ENCODE results near the gene IRF8.

DNA sequence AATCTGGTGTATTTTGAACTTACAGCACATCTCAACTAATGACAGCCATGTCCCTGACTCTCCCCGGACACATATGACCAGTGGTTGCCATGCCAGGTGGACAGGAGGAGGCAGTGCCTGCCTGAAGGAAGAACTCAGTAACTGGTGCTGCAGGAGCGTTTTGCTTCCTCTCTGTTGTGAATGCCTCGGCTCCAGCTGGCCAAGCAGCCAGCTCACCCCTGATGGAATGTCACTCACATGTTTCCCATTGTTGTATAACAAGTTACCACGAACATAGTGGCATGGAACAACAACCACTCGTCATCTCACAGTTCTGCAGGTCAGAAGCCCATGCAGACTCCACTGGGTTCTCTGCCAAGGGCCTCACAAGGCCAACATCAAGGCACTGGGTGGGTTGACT is 20.1 kb upstream of the IRF8 start:
- TF ChIP-seq, protein P1, sequence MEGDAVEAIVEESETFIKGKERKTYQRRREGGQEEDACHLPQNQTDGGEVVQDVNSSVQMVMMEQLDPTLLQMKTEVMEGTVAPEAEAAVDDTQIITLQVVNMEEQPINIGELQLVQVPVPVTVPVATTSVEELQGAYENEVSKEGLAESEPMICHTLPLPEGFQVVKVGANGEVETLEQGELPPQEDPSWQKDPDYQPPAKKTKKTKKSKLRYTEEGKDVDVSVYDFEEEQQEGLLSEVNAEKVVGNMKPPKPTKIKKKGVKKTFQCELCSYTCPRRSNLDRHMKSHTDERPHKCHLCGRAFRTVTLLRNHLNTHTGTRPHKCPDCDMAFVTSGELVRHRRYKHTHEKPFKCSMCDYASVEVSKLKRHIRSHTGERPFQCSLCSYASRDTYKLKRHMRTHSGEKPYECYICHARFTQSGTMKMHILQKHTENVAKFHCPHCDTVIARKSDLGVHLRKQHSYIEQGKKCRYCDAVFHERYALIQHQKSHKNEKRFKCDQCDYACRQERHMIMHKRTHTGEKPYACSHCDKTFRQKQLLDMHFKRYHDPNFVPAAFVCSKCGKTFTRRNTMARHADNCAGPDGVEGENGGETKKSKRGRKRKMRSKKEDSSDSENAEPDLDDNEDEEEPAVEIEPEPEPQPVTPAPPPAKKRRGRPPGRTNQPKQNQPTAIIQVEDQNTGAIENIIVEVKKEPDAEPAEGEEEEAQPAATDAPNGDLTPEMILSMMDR (IDR thresholded peaks at IDR 0.05): peak in 2 of 6 experiments; percentile 10 to 26
- TF ChIP-seq POLR2A (IDR thresholded peaks at IDR 0.05): no peak
